Ovary (tissue), 9 donors: ENCODE results near the gene TFDP2. TPM values are rescaled to one million over a fixed set of nuclear protein-coding genes. Genes with fewer than 3 reads are reported as not detected.

ENCODE experiments used
- DNase-seq, 5 donors: peaks; one replicate each; pipeline ENCODE4 v3.0.0-alpha.2; 2019 to 2020
- H3K27ac ChIP-seq, 2 donors: fragments of 200-600 bp; one replicate each; pipeline versions ENCODE4 v1.5.1 to v1.8.0; 2019 to 2022
- H3K27me3 ChIP-seq: fragments of 200-600 bp; one replicate; pipeline ENCODE4 v1.8.0; 2022
- H3K36me3 ChIP-seq: fragments of 200-600 bp; sonication (generic); one replicate; pipeline ENCODE4 v1.5.1; 2019
- H3K4me1 ChIP-seq: one replicate; pipeline ENCODE4 v1.8.1; 2013; ENCODE audit warnings: mild to moderate bottlenecking, moderate library complexity; ENCODE audit not compliant: insufficient read depth
- H3K4me3 ChIP-seq: fragments of 200-600 bp; sonication (generic); one replicate; pipeline ENCODE4 v1.5.1; 2017
- H3K9me3 ChIP-seq, 2 donors: fragments of 200-600 bp in 1 of 2; sonication (generic) in 1 of 2; one replicate each; pipeline versions ENCODE4 v1.5.1 to v1.8.1; 2013 to 2019; ENCODE audit warnings: mild to moderate bottlenecking in 1 of 2, moderate library complexity in 1 of 2
- EP300 ChIP-seq: sonication (generic); formaldehyde crosslinking; IDR thresholded peaks from one replicate; pipeline ENCODE4 v1.6.1; 2017; ENCODE audit warnings: antibody characterized with exemption
- POLR2A ChIP-seq: fragments of 450-650 bp; IDR thresholded peaks from one replicate; pipeline ENCODE4 v1.6.1; 2017; ENCODE audit warnings: antibody characterized with exemption, mild to moderate bottlenecking, moderate library complexity
- WGBS, 3 donors: extraction: QIAGEN DNeasy Blood & Tissue Kit in 1 of 3; methylation state at CpG; one replicate each; pipeline versions ENCODE4 v1.1.5 to v1.1.7; 2013 to 2017; 5-methylcytosine and 5-hydroxymethylcytosine counted together
- intact Hi-C, 4 donors: fragments of 100-400 bp; cut with DNase I; formaldehyde crosslinking; loops; one replicate each; pipeline versions ENCODE4 v1.11.0 to v1.15.1; 2022 to 2023
- polyA plus RNA-seq, 2 donors: library from polyadenylated mRNA; stranded (reverse); fragments of 200-250 nt in 1 of 2; fragments of 350-450 nt in 1 of 2; fragmentation: Illumina TruSeq in 1 of 2; extraction: RNeasy Lipid Tissue Mini Kit (QIAGEN cat#74804) in 1 of 2; gene quantifications; one replicate each; pipeline ENCODE4 v1.2.3, GENCODE V29; 2013 to 2014
- total RNA-seq, 7 donors: library from RNA; depleted of rRNA in 2 of 7; stranded (reverse); fragments of >200 nt in 2 of 7; fragmentation: NEBNext Ultra II Directional in 3 of 7; extraction: Animal tissue kit (Norgen Biotek cat#: 25700) in 3 of 7; gene quantifications; one replicate each; pipeline versions ENCODE4 v1.1.0 to v1.2.4, GENCODE V29; 2016 to 2023
- TF ChIP-seq, protein P1 (sequence below), 3 donors: fragments of 450-650 bp in 2 of 3; fragments of 200-600 bp in 1 of 3; IDR thresholded peaks; one replicate each; pipeline versions ENCODE4 v1.5.1 to v1.8.0; 2016 to 2022; ENCODE audit warnings: antibody characterized with exemption in 3 of 3, mild to moderate bottlenecking in 1 of 3
- donor health status: DM: no; HTN: no; CAD: no; lungs with moderate emphysema.
- donor health status: DM: no; HTN: no; CAD: no.
- donor health status: Bipolar disorder and iron deficiency.
- donor health status: DM: yes; HTN: yes; CAD: no.
- donor health status: DM: no; HTN: no; CAD: no.
- donor health status: DM: yes; HTN: yes; CAD: no.

Gene TFDP2
- total and polyA plus RNA-seq, 9 donors: 25.7 to 89.8 (median 78.4) TPM

DNA sequence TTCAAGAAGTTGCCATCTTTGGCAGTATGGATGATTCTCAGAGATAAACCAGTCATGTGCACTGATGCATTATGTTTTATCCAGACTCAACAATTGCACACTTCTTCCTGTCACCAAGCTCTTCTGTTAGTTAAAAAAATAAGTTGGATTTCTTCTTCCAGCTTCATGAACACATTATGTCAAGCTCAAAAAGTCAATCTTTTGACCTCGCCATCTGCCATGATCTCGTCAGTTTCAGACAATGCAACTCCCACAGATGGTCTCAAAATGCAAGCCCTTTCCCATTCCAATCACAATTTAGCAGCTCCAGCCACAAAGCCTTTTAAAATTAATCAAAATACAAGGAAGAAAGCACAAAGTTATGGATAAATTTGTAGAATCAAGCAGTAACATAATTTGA is 42.8 kb downstream of the TFDP2 start:
- no peaks in the 10 kb centered on the region for H3K27me3 ChIP-seq
- no peak overlapping the region for H3K27ac ChIP-seq
- no peaks in the 10 kb centered on the region for H3K9me3 ChIP-seq
- H3K4me1 ChIP-seq: no peaks in the 10 kb centered on the region
- H3K4me3 ChIP-seq: no peak overlapping the region
- DNase-seq: no peak
- WGBS, 3 donors: 42 to 76% (median 60%) methylated on average over 2 of the region's 2 CpGs
- no peaks in the 10 kb centered on the region for H3K36me3 ChIP-seq
- TF ChIP-seq EP300: no peak
- TF ChIP-seq, protein P1, sequence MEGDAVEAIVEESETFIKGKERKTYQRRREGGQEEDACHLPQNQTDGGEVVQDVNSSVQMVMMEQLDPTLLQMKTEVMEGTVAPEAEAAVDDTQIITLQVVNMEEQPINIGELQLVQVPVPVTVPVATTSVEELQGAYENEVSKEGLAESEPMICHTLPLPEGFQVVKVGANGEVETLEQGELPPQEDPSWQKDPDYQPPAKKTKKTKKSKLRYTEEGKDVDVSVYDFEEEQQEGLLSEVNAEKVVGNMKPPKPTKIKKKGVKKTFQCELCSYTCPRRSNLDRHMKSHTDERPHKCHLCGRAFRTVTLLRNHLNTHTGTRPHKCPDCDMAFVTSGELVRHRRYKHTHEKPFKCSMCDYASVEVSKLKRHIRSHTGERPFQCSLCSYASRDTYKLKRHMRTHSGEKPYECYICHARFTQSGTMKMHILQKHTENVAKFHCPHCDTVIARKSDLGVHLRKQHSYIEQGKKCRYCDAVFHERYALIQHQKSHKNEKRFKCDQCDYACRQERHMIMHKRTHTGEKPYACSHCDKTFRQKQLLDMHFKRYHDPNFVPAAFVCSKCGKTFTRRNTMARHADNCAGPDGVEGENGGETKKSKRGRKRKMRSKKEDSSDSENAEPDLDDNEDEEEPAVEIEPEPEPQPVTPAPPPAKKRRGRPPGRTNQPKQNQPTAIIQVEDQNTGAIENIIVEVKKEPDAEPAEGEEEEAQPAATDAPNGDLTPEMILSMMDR (IDR thresholded peaks at IDR 0.05): no peak
- TF ChIP-seq POLR2A: no peak
- intact Hi-C loops: no loop called here

DNA sequence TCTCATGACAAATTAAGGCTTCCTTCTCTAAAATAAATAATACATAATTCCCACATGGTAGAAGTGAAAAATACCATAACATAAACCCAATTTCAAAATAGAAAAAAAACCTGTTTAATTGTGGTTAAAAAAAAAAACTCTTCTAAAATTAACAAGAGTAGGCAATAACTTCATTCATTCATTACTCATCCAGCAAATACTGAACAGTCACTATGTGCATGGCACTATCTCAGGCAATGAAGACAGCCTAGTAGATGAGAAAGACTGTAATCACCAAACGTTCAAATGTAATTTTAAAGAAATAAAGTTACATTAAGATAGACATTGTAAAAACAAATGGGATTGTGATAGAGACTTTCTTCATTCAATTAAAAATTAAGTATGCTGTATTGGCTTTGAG is 43.4 kb downstream of the TFDP2 start:
- intact Hi-C loops: no loop called here
- DNase-seq: no peak
- Histone ChIP-seq H3K4me3 (no peak overlapping the region), H3K36me3 (no peaks in the 10 kb centered on the region), H3K9me3 (no peaks in the 10 kb centered on the region), H3K4me1 (no peaks in the 10 kb centered on the region), H3K27me3 (no peaks in the 10 kb centered on the region), H3K27ac (no peak overlapping the region)
- TF ChIP-seq, protein P1 (IDR thresholded peaks at IDR 0.05): no peak
- TF ChIP-seq EP300: no peak
- TF ChIP-seq POLR2A: no peak
- 70 to 82% (median 75%) methylated on average over 1 of the region's 1 CpG for whole genome bisulfite sequencing, 3 donors

DNA sequence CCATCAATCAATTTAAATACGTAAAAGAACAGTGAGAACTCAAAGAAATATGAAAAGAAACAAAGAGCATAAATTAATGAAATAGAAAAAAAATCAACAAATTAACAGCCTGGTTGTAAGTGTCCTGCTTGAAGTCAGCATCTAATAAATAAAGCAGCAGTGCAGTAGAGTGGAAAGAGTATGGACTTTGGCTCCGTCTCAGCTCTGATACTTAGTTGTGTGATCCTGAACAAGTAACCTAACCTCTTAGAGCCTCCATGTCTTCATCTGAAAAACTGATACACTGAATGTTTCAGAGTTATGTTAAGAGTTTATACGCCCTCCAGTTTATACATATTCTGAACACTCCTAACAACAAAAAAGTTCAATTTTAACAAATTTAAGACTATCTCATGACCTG is 44.6 kb downstream of the TFDP2 start:
- no peak for DNase-seq
- intact Hi-C loops: no loop called here
- no peaks in the 10 kb centered on the region for H3K9me3 ChIP-seq
- peaks cover 2% of the 10 kb centered on the region for H3K4me1 ChIP-seq
- no peak overlapping the region for H3K27ac ChIP-seq
- TF ChIP-seq, protein P1 (IDR thresholded peaks at IDR 0.05): no peak
- TF ChIP-seq EP300 (no peak), POLR2A (no peak)
- WGBS, 3 donors: 89 to 92% (median 92%) methylated on average over 3 of the region's 3 CpGs
- no peak overlapping the region for H3K4me3 ChIP-seq
- no peaks in the 10 kb centered on the region for H3K36me3 ChIP-seq
- H3K27me3 ChIP-seq: no peaks in the 10 kb centered on the region

DNA sequence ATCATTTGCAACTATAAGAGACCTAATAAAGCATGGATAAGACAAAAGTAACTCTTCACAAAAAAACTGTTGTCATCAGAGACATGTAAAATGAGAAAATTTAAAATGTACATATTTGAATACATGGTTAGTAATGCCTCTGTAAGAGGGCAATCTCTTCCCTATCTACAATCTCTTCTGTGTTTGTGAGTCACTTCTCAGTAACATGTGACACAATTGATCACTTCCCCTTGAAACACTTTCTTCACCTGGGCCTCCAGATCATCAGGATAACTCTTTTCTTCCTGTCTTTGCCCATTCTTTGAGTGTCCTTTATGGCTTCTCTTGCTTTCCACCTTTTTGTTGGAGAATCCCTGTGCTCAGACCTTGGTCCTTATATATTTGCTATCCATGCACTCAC is 50.4 kb downstream of the TFDP2 start:
- DNase-seq: no peak
- no peak overlapping the region for H3K4me3 ChIP-seq
- H3K4me1 ChIP-seq: peaks cover 2% of the 10 kb centered on the region
- H3K27ac ChIP-seq: no peak overlapping the region
- H3K36me3 ChIP-seq: no peaks in the 10 kb centered on the region
- no peaks in the 10 kb centered on the region for H3K27me3 ChIP-seq
- TF ChIP-seq EP300 (no peak), POLR2A (no peak)
- TF ChIP-seq, protein P1 (IDR thresholded peaks at IDR 0.05): no peak
- intact Hi-C loops: no loop called here
- H3K9me3 ChIP-seq: no peaks in the 10 kb centered on the region
